WTC11 (cell line): ENCODE measurements around the gene ACOX2. TPM values are rescaled to one million over a fixed set of nuclear protein-coding genes. Genes with fewer than 3 reads are reported as not detected.

Experiments used
- ATAC-seq: fragments of 200-7000 bp; cut with Tn5 transposase; 2 replicates; pipeline ENCODE4 v1.10.0; 2021; ENCODE audit warnings: mild to moderate bottlenecking, moderate library complexity
- CTCF ChIA-PET: fragments of 300-600 bp; sonication (Branson Sonifier 250); formaldehyde crosslinking; loops from one replicate; lab custom pipeline; 2021; ENCODE audit warnings: antibody characterized with exemption; lab: Charles Lee
- POLR2A ChIA-PET: fragments of 350-600 bp; sonication (Branson Sonifier 250); formaldehyde crosslinking; loops from one replicate; lab custom pipeline; 2021; ENCODE audit warnings: antibody characterized with exemption; lab: Charles Lee
- DNase-seq: peaks from one replicate; pipeline ENCODE4 v3.0.0; 2021; ENCODE audit warnings: low spot score
- H3K27ac Mint-ChIP-seq: 2 replicates; pipeline ENCODE4 v1.8.0; 2021; ENCODE audit warnings: mixed read lengths
- H3K27me3 Mint-ChIP-seq: 2 replicates; pipeline ENCODE4 v1.8.0; 2021; ENCODE audit warnings: low read depth, mild to moderate bottlenecking, moderate library complexity, mixed read lengths
- H3K36me3 Mint-ChIP-seq: 2 replicates; pipeline ENCODE4 v1.8.0; 2021; ENCODE audit warnings: mixed read lengths
- H3K4me1 Mint-ChIP-seq: 2 replicates; pipeline ENCODE4 v1.8.0; 2022; ENCODE audit warnings: mixed read lengths
- H3K4me3 Mint-ChIP-seq: 2 replicates; pipeline ENCODE4 v1.8.0; 2021; ENCODE audit warnings: mild to moderate bottlenecking, moderate library complexity, mixed read lengths
- H3K9me3 Mint-ChIP-seq: 2 replicates; pipeline ENCODE4 v1.8.0; 2021; ENCODE audit warnings: mixed read lengths
- CBFB ChIP-seq: sonication (generic); formaldehyde crosslinking; IDR thresholded peaks from 2 replicates; pipeline ENCODE4 v1.8.1; 2022; ENCODE audit warnings: mild to moderate bottlenecking, low read depth, missing genetic modification reagents
- ETV6 ChIP-seq: sonication (generic); formaldehyde crosslinking; IDR thresholded peaks from 2 replicates; pipeline ENCODE4 v1.8.1; 2022; ENCODE audit warnings: mild to moderate bottlenecking, missing genetic modification reagents
- NR1H2 ChIP-seq: sonication (generic); formaldehyde crosslinking; IDR thresholded peaks from 2 replicates; pipeline ENCODE4 v1.9.0; 2021; ENCODE audit warnings: mild to moderate bottlenecking, moderate library complexity, missing genetic modification reagents
- OVOL2 ChIP-seq: fragments of 250-450 bp; sonication (Bioruptor Pico); IDR thresholded peaks from 2 replicates; pipeline ENCODE4 v1.9.0; 2021; ENCODE audit warnings: mild to moderate bottlenecking, borderline replicate concordance
- TEAD4 ChIP-seq: sonication (generic); formaldehyde crosslinking; IDR thresholded peaks from 2 replicates; pipeline ENCODE4 v1.8.0; 2022; ENCODE audit warnings: mild to moderate bottlenecking, missing genetic modification reagents
- ZNF138 ChIP-seq: sonication (generic); formaldehyde crosslinking; conservative IDR thresholded peaks from 2 replicates; pipeline ENCODE4 v1.8.1; 2022; ENCODE audit warnings: mild to moderate bottlenecking, moderate library complexity, missing genetic modification reagents
- total RNA-seq: library from RNA; stranded (reverse); gene quantifications from 3 replicates; pipeline ENCODE4 v1.2.3, GENCODE V29; 2021
- TF ChIP-seq, protein P1 (sequence below): sonication (generic); formaldehyde crosslinking; IDR thresholded peaks from 2 replicates; pipeline ENCODE4 v1.8.1; 2022; ENCODE audit warnings: low read depth, missing genetic modification reagents, borderline replicate concordance
- TF ChIP-seq, protein P2 (sequence below): sonication (generic); formaldehyde crosslinking; IDR thresholded peaks from 2 replicates; pipeline ENCODE4 v1.8.0; 2023; ENCODE audit warnings: missing genetic modification reagents, mild to moderate bottlenecking, borderline replicate concordance
- TF ChIP-seq, protein P3 (sequence below): fragments of 250-450 bp; sonication (Bioruptor Pico); IDR thresholded peaks from 2 replicates; pipeline ENCODE4 v1.9.0; 2021; ENCODE audit warnings: mild to moderate bottlenecking
- TF ChIP-seq, protein P4 (sequence below): sonication (generic); formaldehyde crosslinking; IDR thresholded peaks from 2 replicates; pipeline ENCODE4 v1.8.0; 2022; ENCODE audit warnings: mild to moderate bottlenecking, missing genetic modification reagents
- TF ChIP-seq, protein P5 (sequence below): fragments of 250-450 bp; sonication (Bioruptor Pico); IDR thresholded peaks from 2 replicates; pipeline ENCODE4 v1.8.0; 2021; ENCODE audit warnings: mild to moderate bottlenecking
- TF ChIP-seq, protein P6 (sequence below): sonication (generic); formaldehyde crosslinking; IDR thresholded peaks from 2 replicates; pipeline ENCODE4 v1.8.0; 2022; ENCODE audit warnings: mild to moderate bottlenecking, missing genetic modification reagents
- TF ChIP-seq, protein P7 (sequence below): sonication (generic); formaldehyde crosslinking; IDR thresholded peaks from 2 replicates; pipeline ENCODE4 v1.8.0; 2022; ENCODE audit warnings: mild to moderate bottlenecking, missing genetic modification reagents
- TF ChIP-seq, protein P8 (sequence below): sonication (generic); formaldehyde crosslinking; IDR thresholded peaks from 2 replicates; pipeline ENCODE4 v1.8.0; 2023; ENCODE audit warnings: missing genetic modification reagents
- TF ChIP-seq, protein P9 (sequence below): sonication (generic); formaldehyde crosslinking; IDR thresholded peaks from 2 replicates; pipeline ENCODE4 v1.8.1; 2022; ENCODE audit warnings: low read depth, mild to moderate bottlenecking, moderate library complexity, missing genetic modification reagents, borderline replicate concordance
- TF ChIP-seq, protein P10 (sequence below): sonication (generic); formaldehyde crosslinking; IDR thresholded peaks from 2 replicates; pipeline ENCODE4 v1.8.1; 2023; ENCODE audit warnings: mild to moderate bottlenecking, missing genetic modification reagents, moderate library complexity

The ACOX2 gene
- total RNA-seq, 1 experiment from 2014 or later: 1.1 TPM

DNA sequence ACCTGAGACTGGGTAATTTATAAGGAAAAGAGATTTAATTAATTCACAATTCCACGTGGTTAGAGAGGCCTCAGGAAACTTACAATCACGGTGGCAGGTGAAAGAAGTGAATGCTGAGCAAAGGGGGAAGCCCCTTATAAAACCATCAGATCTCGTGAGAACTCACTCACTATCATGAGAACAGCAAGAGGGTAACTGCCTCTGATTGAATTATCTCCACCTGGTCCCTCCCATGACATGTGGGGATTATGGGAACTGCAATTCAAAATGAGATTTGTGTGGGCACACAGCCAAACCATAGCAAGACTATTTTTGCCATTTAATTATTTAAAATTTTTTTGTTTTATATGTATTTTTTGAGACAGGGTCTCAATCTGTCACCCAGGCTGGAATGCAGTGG lies 72.1 kb downstream of the ACOX2 start:
- TF ChIP-seq, protein P1, sequence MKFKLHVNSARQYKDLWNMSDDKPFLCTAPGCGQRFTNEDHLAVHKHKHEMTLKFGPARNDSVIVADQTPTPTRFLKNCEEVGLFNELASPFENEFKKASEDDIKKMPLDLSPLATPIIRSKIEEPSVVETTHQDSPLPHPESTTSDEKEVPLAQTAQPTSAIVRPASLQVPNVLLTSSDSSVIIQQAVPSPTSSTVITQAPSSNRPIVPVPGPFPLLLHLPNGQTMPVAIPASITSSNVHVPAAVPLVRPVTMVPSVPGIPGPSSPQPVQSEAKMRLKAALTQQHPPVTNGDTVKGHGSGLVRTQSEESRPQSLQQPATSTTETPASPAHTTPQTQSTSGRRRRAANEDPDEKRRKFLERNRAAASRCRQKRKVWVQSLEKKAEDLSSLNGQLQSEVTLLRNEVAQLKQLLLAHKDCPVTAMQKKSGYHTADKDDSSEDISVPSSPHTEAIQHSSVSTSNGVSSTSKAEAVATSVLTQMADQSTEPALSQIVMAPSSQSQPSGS (CRISPR knock-in tag): no peak
- TF ChIP-seq, protein P2, sequence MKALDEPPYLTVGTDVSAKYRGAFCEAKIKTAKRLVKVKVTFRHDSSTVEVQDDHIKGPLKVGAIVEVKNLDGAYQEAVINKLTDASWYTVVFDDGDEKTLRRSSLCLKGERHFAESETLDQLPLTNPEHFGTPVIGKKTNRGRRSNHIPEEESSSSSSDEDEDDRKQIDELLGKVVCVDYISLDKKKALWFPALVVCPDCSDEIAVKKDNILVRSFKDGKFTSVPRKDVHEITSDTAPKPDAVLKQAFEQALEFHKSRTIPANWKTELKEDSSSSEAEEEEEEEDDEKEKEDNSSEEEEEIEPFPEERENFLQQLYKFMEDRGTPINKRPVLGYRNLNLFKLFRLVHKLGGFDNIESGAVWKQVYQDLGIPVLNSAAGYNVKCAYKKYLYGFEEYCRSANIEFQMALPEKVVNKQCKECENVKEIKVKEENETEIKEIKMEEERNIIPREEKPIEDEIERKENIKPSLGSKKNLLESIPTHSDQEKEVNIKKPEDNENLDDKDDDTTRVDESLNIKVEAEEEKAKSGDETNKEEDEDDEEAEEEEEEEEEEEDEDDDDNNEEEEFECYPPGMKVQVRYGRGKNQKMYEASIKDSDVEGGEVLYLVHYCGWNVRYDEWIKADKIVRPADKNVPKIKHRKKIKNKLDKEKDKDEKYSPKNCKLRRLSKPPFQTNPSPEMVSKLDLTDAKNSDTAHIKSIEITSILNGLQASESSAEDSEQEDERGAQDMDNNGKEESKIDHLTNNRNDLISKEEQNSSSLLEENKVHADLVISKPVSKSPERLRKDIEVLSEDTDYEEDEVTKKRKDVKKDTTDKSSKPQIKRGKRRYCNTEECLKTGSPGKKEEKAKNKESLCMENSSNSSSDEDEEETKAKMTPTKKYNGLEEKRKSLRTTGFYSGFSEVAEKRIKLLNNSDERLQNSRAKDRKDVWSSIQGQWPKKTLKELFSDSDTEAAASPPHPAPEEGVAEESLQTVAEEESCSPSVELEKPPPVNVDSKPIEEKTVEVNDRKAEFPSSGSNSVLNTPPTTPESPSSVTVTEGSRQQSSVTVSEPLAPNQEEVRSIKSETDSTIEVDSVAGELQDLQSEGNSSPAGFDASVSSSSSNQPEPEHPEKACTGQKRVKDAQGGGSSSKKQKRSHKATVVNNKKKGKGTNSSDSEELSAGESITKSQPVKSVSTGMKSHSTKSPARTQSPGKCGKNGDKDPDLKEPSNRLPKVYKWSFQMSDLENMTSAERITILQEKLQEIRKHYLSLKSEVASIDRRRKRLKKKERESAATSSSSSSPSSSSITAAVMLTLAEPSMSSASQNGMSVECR (CRISPR knock-in tag): no peak
- TF ChIP-seq, protein P3, sequence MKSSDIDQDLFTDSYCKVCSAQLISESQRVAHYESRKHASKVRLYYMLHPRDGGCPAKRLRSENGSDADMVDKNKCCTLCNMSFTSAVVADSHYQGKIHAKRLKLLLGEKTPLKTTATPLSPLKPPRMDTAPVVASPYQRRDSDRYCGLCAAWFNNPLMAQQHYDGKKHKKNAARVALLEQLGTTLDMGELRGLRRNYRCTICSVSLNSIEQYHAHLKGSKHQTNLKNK: no peak
- TF ChIP-seq, protein P4, sequence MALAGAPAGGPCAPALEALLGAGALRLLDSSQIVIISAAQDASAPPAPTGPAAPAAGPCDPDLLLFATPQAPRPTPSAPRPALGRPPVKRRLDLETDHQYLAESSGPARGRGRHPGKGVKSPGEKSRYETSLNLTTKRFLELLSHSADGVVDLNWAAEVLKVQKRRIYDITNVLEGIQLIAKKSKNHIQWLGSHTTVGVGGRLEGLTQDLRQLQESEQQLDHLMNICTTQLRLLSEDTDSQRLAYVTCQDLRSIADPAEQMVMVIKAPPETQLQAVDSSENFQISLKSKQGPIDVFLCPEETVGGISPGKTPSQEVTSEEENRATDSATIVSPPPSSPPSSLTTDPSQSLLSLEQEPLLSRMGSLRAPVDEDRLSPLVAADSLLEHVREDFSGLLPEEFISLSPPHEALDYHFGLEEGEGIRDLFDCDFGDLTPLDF: no peak
- TF ChIP-seq, protein P5, sequence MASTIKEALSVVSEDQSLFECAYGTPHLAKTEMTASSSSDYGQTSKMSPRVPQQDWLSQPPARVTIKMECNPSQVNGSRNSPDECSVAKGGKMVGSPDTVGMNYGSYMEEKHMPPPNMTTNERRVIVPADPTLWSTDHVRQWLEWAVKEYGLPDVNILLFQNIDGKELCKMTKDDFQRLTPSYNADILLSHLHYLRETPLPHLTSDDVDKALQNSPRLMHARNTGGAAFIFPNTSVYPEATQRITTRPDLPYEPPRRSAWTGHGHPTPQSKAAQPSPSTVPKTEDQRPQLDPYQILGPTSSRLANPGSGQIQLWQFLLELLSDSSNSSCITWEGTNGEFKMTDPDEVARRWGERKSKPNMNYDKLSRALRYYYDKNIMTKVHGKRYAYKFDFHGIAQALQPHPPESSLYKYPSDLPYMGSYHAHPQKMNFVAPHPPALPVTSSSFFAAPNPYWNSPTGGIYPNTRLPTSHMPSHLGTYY (CRISPR knock-in tag): no peak
- TF ChIP-seq, protein P6, sequence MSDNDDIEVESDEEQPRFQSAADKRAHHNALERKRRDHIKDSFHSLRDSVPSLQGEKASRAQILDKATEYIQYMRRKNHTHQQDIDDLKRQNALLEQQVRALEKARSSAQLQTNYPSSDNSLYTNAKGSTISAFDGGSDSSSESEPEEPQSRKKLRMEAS: no peak
- TF ChIP-seq, protein P7, sequence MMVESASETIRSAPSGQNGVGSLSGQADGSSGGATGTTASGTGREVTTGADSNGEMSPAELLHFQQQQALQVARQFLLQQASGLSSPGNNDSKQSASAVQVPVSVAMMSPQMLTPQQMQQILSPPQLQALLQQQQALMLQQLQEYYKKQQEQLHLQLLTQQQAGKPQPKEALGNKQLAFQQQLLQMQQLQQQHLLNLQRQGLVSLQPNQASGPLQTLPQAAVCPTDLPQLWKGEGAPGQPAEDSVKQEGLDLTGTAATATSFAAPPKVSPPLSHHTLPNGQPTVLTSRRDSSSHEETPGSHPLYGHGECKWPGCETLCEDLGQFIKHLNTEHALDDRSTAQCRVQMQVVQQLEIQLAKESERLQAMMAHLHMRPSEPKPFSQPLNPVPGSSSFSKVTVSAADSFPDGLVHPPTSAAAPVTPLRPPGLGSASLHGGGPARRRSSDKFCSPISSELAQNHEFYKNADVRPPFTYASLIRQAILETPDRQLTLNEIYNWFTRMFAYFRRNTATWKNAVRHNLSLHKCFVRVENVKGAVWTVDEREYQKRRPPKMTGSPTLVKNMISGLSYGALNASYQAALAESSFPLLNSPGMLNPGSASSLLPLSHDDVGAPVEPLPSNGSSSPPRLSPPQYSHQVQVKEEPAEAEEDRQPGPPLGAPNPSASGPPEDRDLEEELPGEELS (CRISPR knock-in tag): no peak
- TF ChIP-seq CBFB (no peak), NR1H2 (CRISPR knock-in tag) (no peak), OVOL2 (CRISPR knock-in tag) (no peak), ZNF138 (no peak), ETV6 (no peak), TEAD4 (no peak)
- TF ChIP-seq, protein P8, sequence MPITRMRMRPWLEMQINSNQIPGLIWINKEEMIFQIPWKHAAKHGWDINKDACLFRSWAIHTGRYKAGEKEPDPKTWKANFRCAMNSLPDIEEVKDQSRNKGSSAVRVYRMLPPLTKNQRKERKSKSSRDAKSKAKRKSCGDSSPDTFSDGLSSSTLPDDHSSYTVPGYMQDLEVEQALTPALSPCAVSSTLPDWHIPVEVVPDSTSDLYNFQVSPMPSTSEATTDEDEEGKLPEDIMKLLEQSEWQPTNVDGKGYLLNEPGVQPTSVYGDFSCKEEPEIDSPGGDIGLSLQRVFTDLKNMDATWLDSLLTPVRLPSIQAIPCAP (CRISPR knock-in tag): no peak
- TF ChIP-seq, protein P9, sequence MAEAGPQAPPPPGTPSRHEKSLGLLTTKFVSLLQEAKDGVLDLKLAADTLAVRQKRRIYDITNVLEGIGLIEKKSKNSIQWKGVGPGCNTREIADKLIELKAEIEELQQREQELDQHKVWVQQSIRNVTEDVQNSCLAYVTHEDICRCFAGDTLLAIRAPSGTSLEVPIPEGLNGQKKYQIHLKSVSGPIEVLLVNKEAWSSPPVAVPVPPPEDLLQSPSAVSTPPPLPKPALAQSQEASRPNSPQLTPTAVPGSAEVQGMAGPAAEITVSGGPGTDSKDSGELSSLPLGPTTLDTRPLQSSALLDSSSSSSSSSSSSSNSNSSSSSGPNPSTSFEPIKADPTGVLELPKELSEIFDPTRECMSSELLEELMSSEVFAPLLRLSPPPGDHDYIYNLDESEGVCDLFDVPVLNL: no peak
- TF ChIP-seq, protein P10, sequence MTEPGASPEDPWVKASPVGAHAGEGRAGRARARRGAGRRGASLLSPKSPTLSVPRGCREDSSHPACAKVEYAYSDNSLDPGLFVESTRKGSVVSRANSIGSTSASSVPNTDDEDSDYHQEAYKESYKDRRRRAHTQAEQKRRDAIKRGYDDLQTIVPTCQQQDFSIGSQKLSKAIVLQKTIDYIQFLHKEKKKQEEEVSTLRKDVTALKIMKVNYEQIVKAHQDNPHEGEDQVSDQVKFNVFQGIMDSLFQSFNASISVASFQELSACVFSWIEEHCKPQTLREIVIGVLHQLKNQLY (CRISPR knock-in tag): no peak
- no peaks in the 10 kb centered on the region for H3K9me3 Mint-ChIP-seq
- POLR2A ChIA-PET: interaction anchor here (0.5 kb wide), 1 partner anchor 93 kb away, joined by 4 read pairs; no protein-coding TSS in a partner anchor
- no peaks in the 10 kb centered on the region for H3K36me3 Mint-ChIP-seq
- H3K27ac Mint-ChIP-seq: no peak overlapping the region
- ATAC-seq (no peak), DNase-seq (no peak)
- CTCF ChIA-PET: no interaction called here
- no peaks in the 10 kb centered on the region for H3K27me3 Mint-ChIP-seq
- H3K4me3 Mint-ChIP-seq: no peak overlapping the region
- H3K4me1 Mint-ChIP-seq: peaks cover 15% of the 10 kb centered on the region
